Body of pancreas (tissue), 4 donors: ENCODE data around the gene ADAMTS15. TPM values are rescaled to one million over a fixed set of nuclear protein-coding genes. Genes with fewer than 3 reads are reported as not detected.

ENCODE experiments used
- ATAC-seq: fragments of 150-250 bp; one replicate; pipeline ENCODE4 v1.9.1; 2016
- DNase-seq, 4 donors: peaks; one replicate each; pipeline ENCODE4 v3.0.0-alpha.2; 2019
- H3K27ac ChIP-seq, 4 donors: fragments of 200-600 bp; sonication (generic); 1 replicate in 3 of 4; 2 replicates in 1 of 4; pipeline versions ENCODE4 v1.5.1 to v1.6.1; 2016 to 2019; ENCODE audit warnings: mild to moderate bottlenecking in 1 of 4, mixed read lengths in 1 of 4, moderate library complexity in 1 of 4
- H3K27me3 ChIP-seq, 2 donors: fragments of 200-600 bp; sonication (generic); one replicate each; pipeline ENCODE4 v1.6.0; 2016; ENCODE audit warnings: mild to moderate bottlenecking in 1 of 2
- H3K36me3 ChIP-seq, 2 donors: fragments of 200-600 bp; sonication (generic); replicated peaks in 1 of 2; 2 replicates each; pipeline ENCODE4 v1.5.1; 2016; ENCODE audit warnings: low read depth in 2 of 2; ENCODE audit not compliant: insufficient read depth in 1 of 2
- H3K4me1 ChIP-seq: fragments of 200-600 bp; sonication (generic); one replicate; pipeline ENCODE4 v1.6.0; 2016
- H3K4me3 ChIP-seq, 2 donors: fragments of 200-600 bp; sonication (generic); 1 replicate in 1 of 2; 2 replicates in 1 of 2; pipeline ENCODE4 v1.5.1; 2016 to 2019
- H3K9me3 ChIP-seq, 3 donors: fragments of 200-600 bp; sonication (generic); 1 replicate in 2 of 3; 2 replicates in 1 of 3; pipeline ENCODE4 v1.5.1; 2016
- POLR2A ChIP-seq, 3 donors: fragments of 450-650 bp; IDR thresholded peaks; one replicate each; pipeline ENCODE4 v1.6.1; 2016; ENCODE audit warnings: antibody characterized with exemption in 3 of 3, mild to moderate bottlenecking in 2 of 3
- WGBS, 2 donors: methylation state at CpG; one replicate each; pipeline ENCODE4 v1.1.5; 2017; 5-methylcytosine and 5-hydroxymethylcytosine counted together
- intact Hi-C: fragments of 100-400 bp; cut with DNase I; formaldehyde crosslinking; loops from one replicate; pipeline ENCODE4 v1.15.1; 2023
- total RNA-seq, 2 donors: library from RNA; depleted of rRNA; stranded (reverse); fragments of >200 nt; gene quantifications; one replicate each; pipeline ENCODE4 v1.1.0, GENCODE V29; 2016
- TF ChIP-seq, protein P1 (sequence below), 7 experiments: fragments of 450-650 bp in 4 of 7; fragments of 200-600 bp in 3 of 7; sonication (generic) in 3 of 7; IDR thresholded peaks; one replicate each; pipeline ENCODE4 v1.5.1; 2016 to 2019; ENCODE audit warnings: antibody characterized with exemption in 7 of 7

ADAMTS15 gene, protein sequence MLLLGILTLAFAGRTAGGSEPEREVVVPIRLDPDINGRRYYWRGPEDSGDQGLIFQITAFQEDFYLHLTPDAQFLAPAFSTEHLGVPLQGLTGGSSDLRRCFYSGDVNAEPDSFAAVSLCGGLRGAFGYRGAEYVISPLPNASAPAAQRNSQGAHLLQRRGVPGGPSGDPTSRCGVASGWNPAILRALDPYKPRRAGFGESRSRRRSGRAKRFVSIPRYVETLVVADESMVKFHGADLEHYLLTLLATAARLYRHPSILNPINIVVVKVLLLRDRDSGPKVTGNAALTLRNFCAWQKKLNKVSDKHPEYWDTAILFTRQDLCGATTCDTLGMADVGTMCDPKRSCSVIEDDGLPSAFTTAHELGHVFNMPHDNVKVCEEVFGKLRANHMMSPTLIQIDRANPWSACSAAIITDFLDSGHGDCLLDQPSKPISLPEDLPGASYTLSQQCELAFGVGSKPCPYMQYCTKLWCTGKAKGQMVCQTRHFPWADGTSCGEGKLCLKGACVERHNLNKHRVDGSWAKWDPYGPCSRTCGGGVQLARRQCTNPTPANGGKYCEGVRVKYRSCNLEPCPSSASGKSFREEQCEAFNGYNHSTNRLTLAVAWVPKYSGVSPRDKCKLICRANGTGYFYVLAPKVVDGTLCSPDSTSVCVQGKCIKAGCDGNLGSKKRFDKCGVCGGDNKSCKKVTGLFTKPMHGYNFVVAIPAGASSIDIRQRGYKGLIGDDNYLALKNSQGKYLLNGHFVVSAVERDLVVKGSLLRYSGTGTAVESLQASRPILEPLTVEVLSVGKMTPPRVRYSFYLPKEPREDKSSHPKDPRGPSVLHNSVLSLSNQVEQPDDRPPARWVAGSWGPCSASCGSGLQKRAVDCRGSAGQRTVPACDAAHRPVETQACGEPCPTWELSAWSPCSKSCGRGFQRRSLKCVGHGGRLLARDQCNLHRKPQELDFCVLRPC
- total RNA-seq, result 1 to 10 TPM in 1 of 2 donors, under 1 TPM in 1; 0.52 to 5.3 TPM

DNA sequence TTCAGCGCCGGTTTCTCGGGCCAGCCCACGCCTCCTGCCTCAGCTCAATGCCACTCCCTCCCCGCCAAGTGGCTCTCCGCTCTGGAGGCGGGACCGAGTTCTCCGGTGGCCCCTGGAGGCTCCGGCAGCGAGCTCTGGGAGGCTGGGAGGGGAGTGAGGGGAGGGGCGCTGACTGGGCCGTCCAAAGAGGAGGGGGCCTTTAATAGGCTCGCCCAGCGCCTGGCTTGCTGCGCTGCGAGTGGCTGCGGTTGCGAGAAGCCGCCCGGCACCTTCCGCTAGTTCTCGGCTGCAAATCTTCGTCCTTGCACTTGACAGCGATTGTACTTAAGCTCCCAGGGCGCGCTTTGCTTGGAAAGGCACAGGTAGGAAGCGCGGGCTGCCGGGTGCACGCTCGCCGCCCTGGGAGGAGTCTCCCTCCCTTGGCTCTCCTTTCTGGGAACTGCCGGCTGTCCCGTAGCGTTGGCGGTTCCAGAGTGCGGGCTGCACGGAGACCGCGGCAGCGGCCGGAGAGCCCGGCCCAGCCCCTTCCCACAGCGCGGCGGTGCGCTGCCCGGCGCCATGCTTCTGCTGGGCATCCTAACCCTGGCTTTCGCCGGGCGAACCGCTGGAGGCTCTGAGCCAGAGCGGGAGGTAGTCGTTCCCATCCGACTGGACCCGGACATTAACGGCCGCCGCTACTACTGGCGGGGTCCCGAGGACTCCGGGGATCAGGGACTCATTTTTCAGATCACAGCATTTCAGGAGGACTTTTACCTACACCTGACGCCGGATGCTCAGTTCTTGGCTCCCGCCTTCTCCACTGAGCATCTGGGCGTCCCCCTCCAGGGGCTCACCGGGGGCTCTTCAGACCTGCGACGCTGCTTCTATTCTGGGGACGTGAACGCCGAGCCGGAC is at the start of gene ADAMTS15:
TSS of gene ADAMTS15 (plus strand) at position 230 of the 894 bp plus-strand sequence. CDS start at position 559, 329 bp downstream.
- Histone ChIP-seq H3K36me3 (no peaks in the 10 kb centered on the region), H3K27me3 (peaks cover 0 to 5% of the 10 kb centered on the region in 2 donors), H3K9me3 (no peaks in the 10 kb centered on the region), H3K4me1 (peaks cover 23% of the 10 kb centered on the region), H3K4me3 (peak within 1 kb of the TSS in 1 of 2 donors; percentile 26), H3K27ac (peak within 1 kb of the TSS in 2 of 4 donors; percentile 9 to 43)
- WGBS, 2 donors, result 0% methylated on average over 25 to 75 of the region's 75 CpGs
- DNase-seq (peak; percentile 57 to 78 (median 70)), ATAC-seq (peak; percentile 76)
- intact Hi-C loops, result no loop called here
- no peak for TF ChIP-seq POLR2A (IDR thresholded peaks at IDR 0.05)
- TF ChIP-seq, protein P1, sequence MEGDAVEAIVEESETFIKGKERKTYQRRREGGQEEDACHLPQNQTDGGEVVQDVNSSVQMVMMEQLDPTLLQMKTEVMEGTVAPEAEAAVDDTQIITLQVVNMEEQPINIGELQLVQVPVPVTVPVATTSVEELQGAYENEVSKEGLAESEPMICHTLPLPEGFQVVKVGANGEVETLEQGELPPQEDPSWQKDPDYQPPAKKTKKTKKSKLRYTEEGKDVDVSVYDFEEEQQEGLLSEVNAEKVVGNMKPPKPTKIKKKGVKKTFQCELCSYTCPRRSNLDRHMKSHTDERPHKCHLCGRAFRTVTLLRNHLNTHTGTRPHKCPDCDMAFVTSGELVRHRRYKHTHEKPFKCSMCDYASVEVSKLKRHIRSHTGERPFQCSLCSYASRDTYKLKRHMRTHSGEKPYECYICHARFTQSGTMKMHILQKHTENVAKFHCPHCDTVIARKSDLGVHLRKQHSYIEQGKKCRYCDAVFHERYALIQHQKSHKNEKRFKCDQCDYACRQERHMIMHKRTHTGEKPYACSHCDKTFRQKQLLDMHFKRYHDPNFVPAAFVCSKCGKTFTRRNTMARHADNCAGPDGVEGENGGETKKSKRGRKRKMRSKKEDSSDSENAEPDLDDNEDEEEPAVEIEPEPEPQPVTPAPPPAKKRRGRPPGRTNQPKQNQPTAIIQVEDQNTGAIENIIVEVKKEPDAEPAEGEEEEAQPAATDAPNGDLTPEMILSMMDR (IDR thresholded peaks at IDR 0.05), result no peak

DNA sequence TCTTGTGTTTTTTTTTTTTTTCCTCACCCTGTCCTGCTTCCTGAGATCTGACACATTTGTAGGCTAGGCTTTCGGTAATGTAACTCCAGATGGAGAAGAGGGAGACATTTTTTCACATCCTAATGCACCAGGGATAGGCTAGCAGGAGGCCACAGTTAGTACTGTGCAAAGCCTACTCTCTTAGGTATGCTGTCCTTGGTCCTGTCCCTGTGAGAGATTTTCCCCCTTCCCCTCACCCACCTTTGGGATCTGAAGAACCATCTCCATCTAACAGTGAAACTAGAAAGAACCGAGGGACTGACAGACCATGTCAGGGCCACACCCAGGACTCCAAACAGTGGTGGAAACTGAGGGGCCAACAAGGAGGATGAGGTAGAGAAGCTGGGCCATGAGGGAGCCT is 49.2 kb upstream of the ADAMTS15 start:
- 92 to 95% methylated on average over 2 of the region's 2 CpGs for WGBS, 2 donors
- Histone ChIP-seq H3K36me3 (no peaks in the 10 kb centered on the region), H3K27me3 (no peaks in the 10 kb centered on the region), H3K4me1 (peaks cover 17% of the 10 kb centered on the region), H3K4me3 (no peak overlapping the region), H3K27ac (no peak overlapping the region), H3K9me3 (no peaks in the 10 kb centered on the region)
- DNase-seq, result no peak
- intact Hi-C loops, result no loop called here
- TF ChIP-seq, protein P1 (IDR thresholded peaks at IDR 0.05), result no peak
- no peak for TF ChIP-seq POLR2A (IDR thresholded peaks at IDR 0.05)
- no peak for ATAC-seq

DNA sequence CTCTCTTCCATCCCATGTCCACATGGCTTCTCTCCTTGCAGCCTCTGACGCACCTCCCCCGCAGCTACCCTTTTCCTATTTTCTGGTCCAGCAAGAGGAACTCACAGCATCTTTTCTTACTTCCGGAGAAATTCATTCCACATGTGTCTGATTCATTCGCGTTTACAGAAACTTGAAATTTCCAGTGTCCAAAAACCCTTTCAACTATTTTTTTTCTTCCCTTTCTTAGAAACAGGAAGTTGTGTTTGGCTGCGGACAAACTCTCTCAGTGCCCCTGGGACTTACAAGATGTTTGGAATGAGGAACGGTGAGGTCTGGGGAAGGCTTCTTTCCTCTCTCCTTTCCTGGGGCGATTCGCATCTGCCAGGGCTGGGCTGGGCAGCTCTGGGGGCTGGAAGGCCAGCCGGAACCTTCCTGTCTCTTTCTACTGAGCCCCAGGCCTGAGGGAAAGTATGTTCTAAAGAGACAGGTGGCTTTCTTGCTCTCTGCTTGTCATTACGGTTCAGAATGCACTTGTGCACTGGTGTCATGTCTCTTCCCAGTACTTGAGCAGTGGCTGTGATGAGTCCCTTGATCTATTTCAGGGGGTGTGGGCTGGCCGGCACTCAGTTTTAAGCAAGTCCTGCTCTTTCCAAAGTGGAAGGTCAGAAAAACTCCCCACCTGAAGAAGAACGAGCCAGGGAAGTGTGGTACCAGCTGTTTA is 47.5 kb upstream of the ADAMTS15 start:
- 62 to 72% methylated on average over 12 to 13 of the region's 13 CpGs for WGBS, 2 donors
- Histone ChIP-seq H3K4me1 (peaks cover 17% of the 10 kb centered on the region), H3K27me3 (no peaks in the 10 kb centered on the region), H3K4me3 (no peak overlapping the region), H3K9me3 (no peaks in the 10 kb centered on the region), H3K27ac (no peak overlapping the region), H3K36me3 (no peaks in the 10 kb centered on the region)
- DNase-seq (no peak), ATAC-seq (peak; percentile 10)
- TF ChIP-seq, protein P1 (IDR thresholded peaks at IDR 0.05), result no peak
- TF ChIP-seq POLR2A (IDR thresholded peaks at IDR 0.05), result no peak
- intact Hi-C loops, result loop anchor here (10.0 kb wide), 1 partner anchor 196 kb away; no protein-coding TSS in a partner anchor

DNA sequence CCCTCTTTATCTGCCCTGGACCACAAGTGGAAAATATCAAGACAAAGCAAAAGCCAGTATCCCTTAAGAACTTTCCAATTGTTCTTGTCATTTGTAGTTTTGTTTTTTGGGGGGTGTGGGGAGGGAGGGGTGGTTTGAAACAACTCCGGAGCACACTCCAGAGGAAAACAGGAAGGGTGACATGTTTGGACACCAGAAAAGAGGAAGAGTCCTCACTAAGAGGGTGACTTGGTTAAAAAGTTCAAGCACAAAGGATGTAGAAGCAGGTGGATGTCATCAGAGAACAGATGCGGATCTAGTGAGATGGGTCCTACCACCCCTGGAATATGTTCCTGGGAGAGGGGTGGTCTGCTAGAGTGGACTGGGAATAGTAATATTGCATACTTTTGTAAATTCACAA is 45.9 kb upstream of the ADAMTS15 start:
- no peak for ATAC-seq
- Histone ChIP-seq H3K4me1 (peaks cover 8% of the 10 kb centered on the region), H3K27ac (no peak overlapping the region), H3K4me3 (no peak overlapping the region), H3K9me3 (no peaks in the 10 kb centered on the region), H3K36me3 (no peaks in the 10 kb centered on the region), H3K27me3 (no peaks in the 10 kb centered on the region)
- TF ChIP-seq, protein P1 (IDR thresholded peaks at IDR 0.05), result no peak
- no peak for TF ChIP-seq POLR2A (IDR thresholded peaks at IDR 0.05)
- intact Hi-C loops, result loop anchor here (10.0 kb wide), 1 partner anchor 198 kb away; no protein-coding TSS in a partner anchor
- no peak for DNase-seq
- WGBS, 2 donors, result 62 to 66% methylated on average over 2 of the region's 2 CpGs
